HEK293T (cell line): Measurements from ENCODE around the gene LCN1.
"Not testable (repeated sequence)": the region's sequence is repeated elsewhere in the genome, so short reads cannot be mapped to it uniquely, and the experiment has no call there.

ENCODE experiments used
- CTCF ChIA-PET: fragments of 350-600 bp; formaldehyde crosslinking; extraction: SDS; loops from one replicate; lab custom pipeline; 2021; ENCODE audit warnings: antibody characterized with exemption, inconsistent platforms; lab: Yijun Ruan, JAX
- POLR2A ChIA-PET: fragments of 350-600 bp; formaldehyde crosslinking; extraction: SDS; loops from one replicate; lab custom pipeline; 2020; ENCODE audit warnings: antibody characterized with exemption, inconsistent platforms; lab: Yijun Ruan, JAX
- DNase-seq: peaks from one replicate; pipeline ENCODE4 v3.0.0; 2012; ENCODE audit warnings: mixed read lengths; ENCODE audit errors: extremely low spot score
- ARNT ChIP-seq: fragments of 450-650 bp; IDR thresholded peaks from 2 replicates; pipeline ENCODE4 v1.6.1; 2017; ENCODE audit warnings: mild to moderate bottlenecking
- BHLHE40 ChIP-seq: fragments of 450-650 bp; IDR thresholded peaks from 2 replicates; pipeline ENCODE4 v1.6.1; 2016; ENCODE audit warnings: mild to moderate bottlenecking, moderate library complexity, borderline replicate concordance
- CTBP1 ChIP-seq: fragments of 450-650 bp; IDR thresholded peaks from 2 replicates; pipeline ENCODE4 v1.6.1; 2016; ENCODE audit warnings: borderline replicate concordance
- ELF4 ChIP-seq: fragments of 450-650 bp; IDR thresholded peaks from 2 replicates; pipeline ENCODE4 v1.6.1; 2017; ENCODE audit warnings: antibody characterized with exemption
- FOXA1 ChIP-seq: fragments of 450-650 bp; IDR thresholded peaks from 2 replicates; pipeline ENCODE4 v1.6.1; 2016; ENCODE audit warnings: mild to moderate bottlenecking
- FOXK2 ChIP-seq: fragments of 450-650 bp; IDR thresholded peaks from 2 replicates; pipeline ENCODE4 v1.6.1; 2016; ENCODE audit warnings: mild to moderate bottlenecking
- FOXM1 ChIP-seq: fragments of 450-650 bp; IDR thresholded peaks from 2 replicates; pipeline ENCODE4 v1.6.1; 2017; ENCODE audit warnings: mild to moderate bottlenecking, borderline replicate concordance
- HDGF ChIP-seq: fragments of 450-650 bp; IDR thresholded peaks from 2 replicates; pipeline ENCODE4 v1.6.1; 2017; ENCODE audit warnings: antibody characterized with exemption, borderline replicate concordance
- L3MBTL2 ChIP-seq: fragments of 450-650 bp; conservative IDR thresholded peaks from 2 replicates; pipeline ENCODE4 v1.6.1; 2016; ENCODE audit warnings: mild to moderate bottlenecking
- LEF1 ChIP-seq: fragments of 450-650 bp; IDR thresholded peaks from 2 replicates; pipeline ENCODE4 v1.6.1; 2017; ENCODE audit warnings: mild to moderate bottlenecking, borderline replicate concordance
- NFRKB ChIP-seq: fragments of 450-650 bp; IDR thresholded peaks from 2 replicates; pipeline ENCODE4 v1.6.1; 2016; ENCODE audit warnings: mild to moderate bottlenecking, moderate library complexity
- SP1 ChIP-seq: fragments of 450-650 bp; IDR thresholded peaks from 2 replicates; pipeline ENCODE4 v1.6.1; 2017
- SUZ12 ChIP-seq: fragments of 450-650 bp; IDR thresholded peaks from 2 replicates; pipeline ENCODE4 v1.6.1; 2016; ENCODE audit warnings: mild to moderate bottlenecking
- TARDBP ChIP-seq: fragments of 450-650 bp; IDR thresholded peaks from 2 replicates; pipeline ENCODE4 v1.6.1; 2016
- TF ChIP-seq, protein P1 (sequence below): fragments of 450-650 bp; IDR thresholded peaks from 2 replicates; pipeline ENCODE4 v1.6.1; 2016

LCN1 gene

GRCh38 chr9:135530146-135530545, 8.9 kb downstream of the LCN1 start:
- TF ChIP-seq LEF1: no peak
- TF ChIP-seq ELF4: no peak
- TF ChIP-seq ARNT: no peak
- no peak for TF ChIP-seq FOXK2
- no peak for TF ChIP-seq TARDBP
- no peak for TF ChIP-seq HDGF
- no peak for TF ChIP-seq BHLHE40
- CTCF ChIA-PET: interaction anchor here (0.7 kb wide), 1 partner anchor 199 kb away, joined by 3 read pairs; no protein-coding TSS in a partner anchor
- POLR2A ChIA-PET: no interaction called here
- no peak for DNase-seq

DNA sequence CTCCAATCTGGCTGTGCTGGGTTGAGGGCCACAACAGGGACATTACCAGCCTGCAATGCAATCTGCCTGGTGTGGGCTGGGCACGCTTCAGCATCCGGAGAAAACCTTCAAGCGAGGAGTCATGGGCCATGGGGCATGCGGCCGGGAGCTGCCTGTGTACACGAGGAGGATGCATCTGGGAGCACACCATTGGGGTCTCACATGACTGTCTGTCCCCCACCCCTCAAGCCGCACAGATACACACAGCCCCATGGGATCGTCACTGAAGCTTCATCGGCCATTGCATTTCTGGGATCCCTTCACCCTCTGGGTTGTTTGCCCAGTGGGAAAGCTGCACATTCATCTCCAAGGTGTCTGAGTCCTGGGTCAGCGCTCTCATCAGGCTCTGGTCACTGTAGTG, 9.9 kb downstream of the LCN1 start:
- no peak for TF ChIP-seq L3MBTL2
- no peak for TF ChIP-seq FOXK2
- TF ChIP-seq FOXM1: no peak
- TF ChIP-seq ELF4: no peak
- no peak for TF ChIP-seq CTBP1
- no peak for TF ChIP-seq LEF1
- no peak for TF ChIP-seq SP1
- TF ChIP-seq TARDBP: no peak
- no peak for TF ChIP-seq FOXA1
- TF ChIP-seq HDGF: no peak
- TF ChIP-seq SUZ12: no peak
- no peak for TF ChIP-seq ARNT
- DNase-seq: no peak
- ChIA-PET POLR2A (no interaction called here), CTCF (no interaction called here)

GRCh38 chr9:135533113-135533512, 11.9 kb downstream of the LCN1 start:
- TF ChIP-seq NFRKB (no peak), SP1 (no peak), FOXA1 (no peak), LEF1 (no peak), TARDBP (no peak), L3MBTL2 (no peak), FOXK2 (no peak), SUZ12 (no peak), ARNT (no peak), CTBP1 (no peak), FOXM1 (no peak)
- TF ChIP-seq, protein P1, sequence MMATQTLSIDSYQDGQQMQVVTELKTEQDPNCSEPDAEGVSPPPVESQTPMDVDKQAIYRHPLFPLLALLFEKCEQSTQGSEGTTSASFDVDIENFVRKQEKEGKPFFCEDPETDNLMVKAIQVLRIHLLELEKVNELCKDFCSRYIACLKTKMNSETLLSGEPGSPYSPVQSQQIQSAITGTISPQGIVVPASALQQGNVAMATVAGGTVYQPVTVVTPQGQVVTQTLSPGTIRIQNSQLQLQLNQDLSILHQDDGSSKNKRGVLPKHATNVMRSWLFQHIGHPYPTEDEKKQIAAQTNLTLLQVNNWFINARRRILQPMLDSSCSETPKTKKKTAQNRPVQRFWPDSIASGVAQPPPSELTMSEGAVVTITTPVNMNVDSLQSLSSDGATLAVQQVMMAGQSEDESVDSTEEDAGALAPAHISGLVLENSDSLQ: no peak
- POLR2A ChIA-PET: no interaction called here
- CTCF ChIA-PET: interaction anchor here (0.7 kb wide), 2 partner anchors 234 to 265 kb away, joined by 3 read pairs; no protein-coding TSS in a partner anchor
- no peak for DNase-seq

- POLR2A ChIA-PET: no interaction called here
These were observed 12.4 kb downstream of the LCN1 start for GRCh38 chr9:135533674-135534073.

GRCh38 chr9:135534192-135534711, 13.0 kb downstream of the LCN1 start:
- POLR2A ChIA-PET, DNase-seq, CTCF ChIA-PET: not testable (repeated sequence)

More at GRCh38 chr9:135533674-135534073, 12.4 kb downstream of the LCN1 start:
- DNase-seq: no peak
- TF ChIP-seq ARNT: no peak
- TF ChIP-seq, protein P1: no peak
- CTCF ChIA-PET: interaction anchor here (0.7 kb wide), 1 partner anchor 264 kb away, joined by 3 read pairs; no protein-coding TSS in a partner anchor

- CTCF ChIA-PET: interaction anchor here (0.7 kb wide), 1 partner anchor 115 kb away, joined by 3 read pairs; no protein-coding TSS in a partner anchor
- DNase-seq, POLR2A ChIA-PET: not testable (repeated sequence)
These were observed 13.6 kb downstream of the LCN1 start for GRCh38 chr9:135534826-135535225.

- CTCF ChIA-PET: interaction anchor here (0.7 kb wide), 1 partner anchor 116 kb away, joined by 3 read pairs; no protein-coding TSS in a partner anchor
- DNase-seq, POLR2A ChIA-PET: not testable (repeated sequence)
These were observed 14.4 kb downstream of the LCN1 start for GRCh38 chr9:135535631-135536030.

DNA sequence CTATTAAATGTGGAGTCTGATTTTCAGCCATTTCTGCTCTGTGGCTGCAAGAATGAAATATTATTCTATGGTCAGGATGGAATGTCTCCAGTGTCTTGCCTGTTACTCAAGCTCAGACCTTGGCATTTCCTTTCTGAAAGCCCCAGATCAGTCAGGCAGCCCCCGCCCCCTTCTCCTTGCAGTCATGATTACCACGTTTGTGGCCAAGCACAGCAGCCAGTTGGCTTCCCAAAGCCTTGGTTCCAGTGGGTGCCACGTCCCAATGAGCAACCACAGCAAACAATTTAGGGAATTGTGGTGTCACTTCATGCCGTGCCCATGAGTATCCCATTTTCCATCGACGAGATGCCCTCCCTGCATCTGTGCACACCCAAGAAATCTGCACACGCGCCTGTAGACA, 15.0 kb downstream of the LCN1 start:
- DNase-seq: no peak
- ChIA-PET CTCF (no interaction called here), POLR2A (no interaction called here)
- TF ChIP-seq LEF1: no peak
- TF ChIP-seq L3MBTL2: no peak
- no peak for TF ChIP-seq SP1
- TF ChIP-seq FOXA1: no peak
- TF ChIP-seq FOXM1: no peak
- TF ChIP-seq, protein P1: no peak
- TF ChIP-seq BHLHE40: no peak
- no peak for TF ChIP-seq CTBP1
- TF ChIP-seq ELF4: no peak
- TF ChIP-seq HDGF: no peak
- no peak for TF ChIP-seq ARNT
- TF ChIP-seq NFRKB: no peak

- DNase-seq, POLR2A ChIA-PET: not testable (repeated sequence)
These were observed 22.1 kb downstream of the LCN1 start for GRCh38 chr9:135543262-135543894.

More at GRCh38 chr9:135543262-135543894, 22.1 kb downstream of the LCN1 start:
- CTCF ChIA-PET: not testable (repeated sequence)
